DMS 273 treated with DMSO at 0.1 percent for 48 hours (cell line): ENCODE results near the gene MBOAT1.
"Not testable (repeated sequence)": the region's sequence is repeated elsewhere in the genome, so short reads cannot be mapped to it uniquely, and the experiment has no call there.

Experiments
- DNase-seq: peaks from one replicate; lab custom pipeline; 2025; lab: John Stamatoyannopoulos, UW

The MBOAT1 gene

GRCh38 chr6:20202699-20203302, 9.5 kb downstream of the MBOAT1 start:
- DNase-seq, result no peak

DNA sequence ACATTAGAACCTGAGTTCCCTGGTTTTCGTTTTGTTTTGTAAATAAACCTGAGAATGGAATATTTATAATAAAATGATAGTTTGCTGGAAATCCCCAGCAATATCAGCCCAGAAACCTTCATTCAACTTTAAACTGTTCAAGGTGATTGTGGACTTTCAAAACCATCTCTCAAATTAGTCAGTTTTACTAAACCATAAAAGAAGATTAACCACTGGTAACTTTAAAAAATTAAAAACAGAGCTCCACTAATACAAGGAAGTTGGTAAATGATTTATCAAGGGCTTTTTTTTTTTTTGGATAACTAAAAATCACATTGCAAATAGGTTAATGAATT, 10.0 kb downstream of the MBOAT1 start:
- DNase-seq, result no peak

GRCh38 chr6:20200761-20201630, 11.3 kb downstream of the MBOAT1 start:
- no peak for DNase-seq

DNA sequence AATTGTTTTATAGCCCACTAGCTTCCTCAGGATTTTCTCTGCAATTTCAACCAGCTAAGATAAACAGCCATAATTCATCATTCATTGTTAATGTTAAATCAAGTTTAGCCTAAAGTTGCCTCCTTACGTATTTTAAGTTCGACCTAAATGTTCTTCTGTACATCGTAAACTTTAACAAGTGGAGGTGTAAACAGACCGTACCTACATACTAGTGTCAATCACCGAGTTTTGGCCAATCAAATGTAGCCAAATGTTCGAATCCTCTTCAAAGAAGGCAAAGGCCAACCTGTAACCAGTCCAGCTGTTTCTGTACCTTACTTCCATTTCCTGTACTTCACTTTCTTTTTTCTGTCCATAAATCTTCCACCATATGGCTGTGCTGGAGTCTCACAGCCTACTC, 13.5 kb downstream of the MBOAT1 start:
- no peak for DNase-seq

- no peak for DNase-seq
Observed at GRCh38 chr6:20198156-20198774, 14.0 kb downstream of the MBOAT1 start.

- DNase-seq, result no peak
Observed at GRCh38 chr6:20197251-20197650, 15.0 kb downstream of the MBOAT1 start.

DNA sequence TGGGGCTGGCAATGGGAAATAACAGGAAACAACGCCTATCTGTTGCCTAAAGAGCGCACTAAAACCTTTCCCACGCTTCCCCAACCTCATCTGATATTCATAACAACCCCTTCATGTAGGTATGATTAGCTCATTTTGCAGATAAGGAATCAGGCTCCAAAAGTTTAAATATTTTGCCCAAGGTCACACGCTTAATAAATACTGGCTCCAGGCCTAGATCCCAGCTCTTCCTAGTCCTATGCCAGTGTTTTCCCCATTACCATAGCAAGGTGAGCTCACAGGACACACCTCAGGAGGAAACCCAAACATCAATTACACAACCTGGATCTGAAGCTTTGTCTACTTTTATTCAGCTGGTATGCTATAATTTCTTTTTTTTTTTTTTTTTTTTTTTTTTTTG, 19.6 kb downstream of the MBOAT1 start:
- no peak for DNase-seq

DNA sequence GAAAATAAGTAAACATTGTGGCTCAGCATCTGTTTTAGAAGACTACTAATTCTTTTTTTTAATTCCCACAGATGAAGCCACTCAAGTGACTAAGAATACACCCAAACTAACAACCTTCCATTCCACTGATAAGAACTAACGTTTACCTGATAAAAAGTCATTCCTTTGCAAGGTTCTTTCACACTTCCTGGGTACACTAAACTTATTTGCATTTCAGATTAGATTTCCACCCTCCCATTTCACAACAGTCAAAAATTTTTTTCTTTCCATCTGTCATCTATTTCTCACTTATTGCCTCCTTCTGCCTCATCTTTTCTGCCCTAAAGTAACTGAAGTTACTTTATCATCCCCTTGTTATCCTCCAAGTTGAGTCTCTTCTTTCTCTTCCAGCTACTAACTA, 20.3 kb downstream of the MBOAT1 start:
- peak; percentile 15 for DNase-seq

GRCh38 chr6:20188630-20189075, 23.6 kb downstream of the MBOAT1 start:
- DNase-seq, result no peak

DNA sequence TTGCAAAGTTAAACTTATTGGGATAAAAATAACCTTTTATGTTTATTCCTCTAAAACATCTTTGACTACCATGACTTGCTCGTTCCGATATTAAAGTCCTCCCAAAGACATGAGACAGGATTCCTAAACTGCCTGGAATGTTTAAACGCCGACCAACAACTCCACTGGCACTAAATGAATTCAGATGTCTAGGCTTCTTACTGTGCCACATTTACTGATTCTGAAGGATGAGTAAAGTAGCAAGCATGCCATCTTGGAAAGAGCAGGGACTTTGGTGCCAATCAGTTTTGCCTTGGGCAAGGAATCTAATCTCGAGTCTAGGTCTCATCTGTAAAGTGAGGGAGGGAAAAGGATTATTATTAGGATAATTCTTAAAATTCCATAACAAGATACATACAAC, 25.3 kb downstream of the MBOAT1 start:
- DNase-seq, result no peak

- no peak for DNase-seq
Observed at GRCh38 chr6:20183706-20184105, 28.6 kb downstream of the MBOAT1 start.

- DNase-seq, result no peak
Observed at GRCh38 chr6:20182926-20183521, 29.2 kb downstream of the MBOAT1 start.

- DNase-seq, result no peak
Observed at GRCh38 chr6:20182069-20182468, 30.2 kb downstream of the MBOAT1 start.

DNA sequence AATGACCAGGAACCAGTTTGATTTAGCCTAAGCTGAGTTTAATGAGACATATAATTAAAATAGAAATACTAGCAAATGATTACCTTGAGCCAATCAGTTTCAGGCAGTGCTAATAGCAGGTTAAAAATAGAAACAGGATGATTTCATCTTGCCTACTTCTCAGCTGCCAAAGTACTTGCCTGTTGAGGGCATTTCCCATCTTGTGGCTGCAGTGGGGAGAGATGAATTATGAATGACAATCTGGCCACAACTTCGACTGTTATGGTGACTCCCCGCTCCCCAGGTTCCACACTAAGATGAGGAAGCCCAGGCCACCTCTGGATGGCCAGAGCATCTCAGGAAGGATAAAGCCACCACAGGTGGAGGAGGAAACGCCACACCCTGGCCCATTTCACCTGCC, 31.3 kb downstream of the MBOAT1 start:
- no peak for DNase-seq

GRCh38 chr6:20179287-20180045, 32.8 kb downstream of the MBOAT1 start:
- not testable (repeated sequence) for DNase-seq

GRCh38 chr6:20178327-20178726, 33.9 kb downstream of the MBOAT1 start:
- DNase-seq, result no peak

GRCh38 chr6:20175810-20176410, 36.4 kb downstream of the MBOAT1 start:
- DNase-seq, result no peak

GRCh38 chr6:20173833-20174792, 38.2 kb downstream of the MBOAT1 start:
- DNase-seq, result no peak

DNA sequence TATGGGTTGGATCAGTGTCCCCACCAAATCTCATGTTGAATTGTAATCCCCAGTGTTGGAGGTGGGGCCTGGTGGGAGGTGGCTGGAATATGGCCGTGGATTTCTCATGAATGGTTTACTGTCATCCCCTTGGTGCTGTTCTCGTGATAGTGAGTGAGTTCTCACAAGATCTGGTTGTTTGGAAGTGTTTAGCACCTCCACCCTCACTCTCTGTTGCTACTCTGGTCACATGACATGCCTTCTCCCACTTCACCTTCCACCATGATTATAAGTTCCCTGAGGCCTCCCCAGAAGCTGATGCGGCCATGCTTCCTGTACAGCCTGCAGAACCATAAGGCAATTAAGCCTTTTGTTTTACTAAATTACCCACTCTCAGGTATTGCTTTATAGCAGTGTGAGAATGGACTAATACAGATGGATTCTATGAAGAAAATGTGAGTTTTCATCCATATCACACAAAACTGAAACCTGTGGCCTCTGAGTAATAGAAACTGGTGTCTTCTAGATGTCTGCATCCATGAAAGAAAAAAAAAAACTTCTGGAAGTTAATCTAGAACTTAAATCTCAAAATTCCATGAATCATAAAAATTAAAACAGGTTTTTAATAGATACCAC, 39.3 kb downstream of the MBOAT1 start:
- no peak for DNase-seq
